A549 (cell line): ENCODE measurements around the gene AQP5.

Experiments used
- CTCF ChIP-seq: fragments of >200 bp; sonication (Bioruptor Twin); formaldehyde crosslinking; IDR thresholded peaks from 3 replicates; pipeline ENCODE4 v1.5.1; 2016
- POLR2A ChIP-seq: IDR thresholded peaks from 2 replicates; pipeline ENCODE4 v1.6.1; 2012; ENCODE audit warnings: mild to moderate bottlenecking, low read length
- ZFP36 ChIP-seq: fragments of 450-650 bp; IDR thresholded peaks from 2 replicates; pipeline ENCODE4 v1.6.1; 2014; ENCODE audit warnings: borderline replicate concordance; ENCODE audit not compliant: partially characterized antibody

- no peak for TF ChIP-seq POLR2A
- TF ChIP-seq ZFP36, result no peak
- no peak for TF ChIP-seq CTCF
These were observed 45.3 kb upstream of the AQP5 start for GRCh38 chr12:49916129-49916919.
